Measurements from ENCODE around the gene CD300A. TPM values are rescaled to one million over a fixed set of nuclear protein-coding genes. Genes with fewer than 3 reads are reported as not detected.
"Not testable (repeated sequence)": the region's sequence is repeated elsewhere in the genome, so short reads cannot be mapped to it uniquely, and the experiment has no call there.

The CD300A gene
- total RNA-seq, 1 experiment from 2014 or later, result 0.45 TPM

- peak; percentile 80 for DNase-seq
- CTCF ChIA-PET, result interaction anchor here (1.3 kb wide), 1 partner anchor 125 kb away, joined by 4 read pairs; no protein-coding TSS in a partner anchor
- intact Hi-C loops (cut with micrococcal nuclease; ENCODE audit: unreplicated experiment), result loop anchor here (1.0 to 10.0 kb wide), 4 partner anchors 36 to 199 kb away; no protein-coding TSS in a partner anchor
- H3K36me3 Mint-ChIP-seq (ENCODE audit: insufficient read depth, unreplicated experiment), result no peaks in the 10 kb centered on the region
- H3K27ac Mint-ChIP-seq (ENCODE audit: unreplicated experiment), result no peak overlapping the region
- TF ChIP-seq CTCF (IDR thresholded peaks at IDR 0.05; ENCODE audit: unreplicated experiment), result peak; percentile 74
- H3K9me3 Mint-ChIP-seq (ENCODE audit: low read depth, unreplicated experiment), result peaks cover 3% of the 10 kb centered on the region
- no peak overlapping the region for H3K4me3 Mint-ChIP-seq (ENCODE audit: low read depth, unreplicated experiment)
- no peaks in the 10 kb centered on the region for H3K4me1 Mint-ChIP-seq (ENCODE audit: low read depth, unreplicated experiment)
- BruUV-seq (replicated peaks), result no TSS peak
- H3K27me3 Mint-ChIP-seq (ENCODE audit: unreplicated experiment), result peaks cover 76% of the 10 kb centered on the region
Measured at GRCh38 chr17:74493331-74493833, 26.9 kb downstream of the CD300A start.

- Mint-ChIP-seq H3K36me3 (ENCODE audit: insufficient read depth, unreplicated experiment) (no peaks in the 10 kb centered on the region), H3K4me1 (ENCODE audit: low read depth, unreplicated experiment) (no peaks in the 10 kb centered on the region), H3K4me3 (ENCODE audit: low read depth, unreplicated experiment) (no peak overlapping the region), H3K27me3 (ENCODE audit: unreplicated experiment) (peaks cover 55% of the 10 kb centered on the region), H3K27ac (ENCODE audit: unreplicated experiment) (no peak overlapping the region), H3K9me3 (ENCODE audit: low read depth, unreplicated experiment) (no peaks in the 10 kb centered on the region)
- TF ChIP-seq CTCF (IDR thresholded peaks at IDR 0.05; ENCODE audit: unreplicated experiment), result no peak
- no peak for DNase-seq
- BruUV-seq (replicated peaks), result no TSS peak
- CTCF ChIA-PET, result interaction anchor here (0.6 kb wide), 1 partner anchor 607 kb away, joined by 7 read pairs; no protein-coding TSS in a partner anchor
- intact Hi-C loops (cut with micrococcal nuclease; ENCODE audit: unreplicated experiment), result loop anchor here (10.0 kb wide), 1 partner anchor 203 kb away; no protein-coding TSS in a partner anchor
Measured at GRCh38 chr17:74497471-74497870, 31.0 kb downstream of the CD300A start.

GRCh38 chr17:74499992-74500391 lies 33.6 kb downstream of the CD300A start:
- H3K36me3 Mint-ChIP-seq (ENCODE audit: insufficient read depth, unreplicated experiment), result no peaks in the 10 kb centered on the region
- DNase-seq, result no peak
- intact Hi-C loops (cut with micrococcal nuclease; ENCODE audit: unreplicated experiment), result loop anchor here (10.0 kb wide), 1 partner anchor 205 kb away; no protein-coding TSS in a partner anchor
- CTCF ChIA-PET, result interaction anchor here (0.5 to 1.6 kb wide), 2 partner anchors 45 to 132 kb away, joined by 3 to 4 read pairs; no protein-coding TSS in a partner anchor
- H3K4me1 Mint-ChIP-seq (ENCODE audit: low read depth, unreplicated experiment), result no peaks in the 10 kb centered on the region
- no peak for TF ChIP-seq CTCF (IDR thresholded peaks at IDR 0.05; ENCODE audit: unreplicated experiment)
- H3K9me3 Mint-ChIP-seq (ENCODE audit: low read depth, unreplicated experiment), result no peaks in the 10 kb centered on the region
- no peak overlapping the region for H3K27ac Mint-ChIP-seq (ENCODE audit: unreplicated experiment)
- BruUV-seq (replicated peaks), result no TSS peak
- peaks cover 46% of the 10 kb centered on the region for H3K27me3 Mint-ChIP-seq (ENCODE audit: unreplicated experiment)
- H3K4me3 Mint-ChIP-seq (ENCODE audit: low read depth, unreplicated experiment), result no peak overlapping the region

DNA sequence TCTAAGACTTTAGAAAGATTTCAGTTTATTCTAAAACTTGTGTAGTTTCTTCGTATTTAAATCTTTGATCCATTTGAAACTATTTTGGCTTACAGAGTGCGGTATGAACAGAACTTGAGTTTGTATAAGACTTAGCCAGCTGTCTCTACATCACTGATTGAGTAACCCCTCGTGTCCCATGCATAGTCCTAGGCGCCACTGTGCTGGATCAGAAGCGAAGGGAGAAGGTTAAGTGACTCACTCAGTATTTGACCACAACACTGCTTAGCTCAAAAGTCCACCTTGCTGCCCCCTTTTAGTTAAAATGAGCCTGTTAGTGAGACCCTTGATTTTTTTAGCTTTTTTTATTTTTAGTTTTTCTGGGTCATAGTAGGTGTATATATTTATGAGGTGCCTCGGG lies 36.4 kb downstream of the CD300A start:
- intact Hi-C loops (cut with micrococcal nuclease; ENCODE audit: unreplicated experiment), result no loop called here
- BruUV-seq (replicated peaks), result no TSS peak
- no peak for TF ChIP-seq CTCF (IDR thresholded peaks at IDR 0.05; ENCODE audit: unreplicated experiment)
- no peak for DNase-seq
- no peak overlapping the region for H3K4me3 Mint-ChIP-seq (ENCODE audit: low read depth, unreplicated experiment)
- H3K9me3 Mint-ChIP-seq (ENCODE audit: low read depth, unreplicated experiment), result no peaks in the 10 kb centered on the region
- CTCF ChIA-PET, result no interaction called here
- H3K36me3 Mint-ChIP-seq (ENCODE audit: insufficient read depth, unreplicated experiment), result no peaks in the 10 kb centered on the region
- peaks cover 24% of the 10 kb centered on the region for H3K27me3 Mint-ChIP-seq (ENCODE audit: unreplicated experiment)
- H3K27ac Mint-ChIP-seq (ENCODE audit: unreplicated experiment), result no peak overlapping the region
- no peaks in the 10 kb centered on the region for H3K4me1 Mint-ChIP-seq (ENCODE audit: low read depth, unreplicated experiment)

DNA sequence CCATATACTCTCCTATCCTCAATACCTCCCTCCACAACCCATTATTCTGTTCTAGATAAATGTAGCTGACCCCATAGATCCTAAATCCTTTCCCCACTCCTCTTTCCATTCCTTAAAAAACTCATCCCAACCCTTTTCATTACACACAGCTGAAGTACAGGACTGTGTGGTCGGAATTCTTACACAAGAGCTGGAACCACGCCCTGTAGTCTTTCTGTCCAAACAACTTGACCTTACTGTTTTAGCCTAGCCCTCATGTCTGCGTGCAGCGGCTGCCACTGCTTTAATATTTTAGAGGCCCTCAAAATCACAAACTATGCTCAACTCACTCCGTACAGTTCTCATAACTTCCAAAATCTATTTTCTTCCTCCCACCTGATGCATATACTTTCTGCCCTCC lies 37.5 kb downstream of the CD300A start:
- CTCF ChIA-PET; H3K27ac Mint-ChIP-seq (ENCODE audit: unreplicated experiment); BruUV-seq (replicated peaks); intact Hi-C loops (cut with micrococcal nuclease; ENCODE audit: unreplicated experiment); H3K4me3 Mint-ChIP-seq (ENCODE audit: low read depth, unreplicated experiment); H3K9me3 Mint-ChIP-seq (ENCODE audit: low read depth, unreplicated experiment); H3K36me3 Mint-ChIP-seq (ENCODE audit: insufficient read depth, unreplicated experiment); H3K4me1 Mint-ChIP-seq (ENCODE audit: low read depth, unreplicated experiment); DNase-seq: not testable (repeated sequence)
- H3K27me3 Mint-ChIP-seq (ENCODE audit: unreplicated experiment), result peaks cover 33% of the 10 kb centered on the region
